ENCODE data around the gene HINT2.
A peak's percentile ranks its signal among the peaks of the same experiment; 100 is the strongest.

Gene HINT2

DNA sequence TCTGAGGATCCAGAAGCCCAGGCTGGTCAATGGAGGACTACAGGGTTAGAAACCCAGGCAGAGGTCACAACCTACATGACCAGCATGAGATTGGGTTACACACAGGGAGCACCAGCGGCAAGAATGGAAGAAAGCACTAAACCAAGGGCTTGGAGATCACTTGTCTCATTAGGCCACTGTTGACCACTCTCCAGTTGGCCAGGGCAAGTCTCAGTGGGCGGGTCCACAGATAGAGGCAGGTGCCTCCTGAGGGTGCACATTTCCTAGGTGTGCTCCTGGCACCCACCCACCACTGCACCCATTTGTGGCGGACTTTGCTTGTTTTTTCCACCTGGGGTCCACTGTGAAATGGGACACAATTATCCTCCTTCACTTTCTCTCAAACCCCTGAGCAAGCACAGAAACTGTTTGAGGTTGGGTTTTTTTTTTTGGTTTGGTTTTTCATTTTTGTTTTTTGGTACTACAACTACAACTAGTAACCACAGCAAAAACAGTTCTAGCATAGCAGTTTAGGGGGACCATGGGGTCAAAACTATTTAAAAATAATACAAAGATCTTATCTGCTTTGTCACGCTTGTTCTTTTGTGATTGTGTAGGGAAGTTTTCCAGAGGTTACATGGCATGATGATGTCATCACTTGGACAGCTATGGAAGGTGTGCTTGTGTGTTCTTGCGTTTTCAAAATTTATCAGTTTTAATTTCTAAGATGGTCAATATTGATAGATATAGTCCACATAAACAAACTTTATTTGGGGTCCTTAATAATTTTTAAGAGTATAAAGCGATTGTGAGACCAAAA, 17.3 kb downstream of the HINT2 start:
- no peaks in the 10 kb centered on the region for H3K27me3 Mint-ChIP-seq
- peaks cover 13% of the 10 kb centered on the region for H3K4me1 Mint-ChIP-seq
- no peak overlapping the region for H3K4me3 Mint-ChIP-seq
- H3K27ac Mint-ChIP-seq (ENCODE audit: low read depth), result no peak overlapping the region
- DNase-seq (ENCODE audit: low spot score in 2 of 2), result no peak
- H3K9me3 Mint-ChIP-seq, result no peaks in the 10 kb centered on the region
- peaks cover 7% of the 10 kb centered on the region for H3K36me3 Mint-ChIP-seq (ENCODE audit: insufficient read depth)
- ATAC-seq (replicated peaks; ENCODE audit: extremely low read depth, poor library complexity, severe bottlenecking), result no peak

DNA sequence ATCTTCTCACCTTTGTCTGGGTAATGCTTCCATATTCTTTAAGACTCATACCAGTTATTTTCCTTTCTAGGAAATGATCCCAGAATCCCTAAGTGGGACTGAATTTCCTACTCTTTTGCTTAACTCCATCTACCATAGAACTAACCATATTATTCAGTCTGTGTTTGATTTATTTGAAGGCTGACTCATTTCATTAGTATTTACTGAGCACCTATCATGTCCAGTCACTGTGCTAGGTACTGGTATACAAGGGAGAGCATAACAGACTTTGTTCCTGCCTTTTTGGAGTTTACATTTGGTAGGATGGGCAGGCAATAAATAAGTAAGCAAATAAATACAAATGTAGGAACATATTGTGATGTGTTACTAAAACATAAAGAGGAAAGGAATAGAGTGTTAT, 19.1 kb downstream of the HINT2 start:
- Mint-ChIP-seq H3K4me1 (peaks cover 13% of the 10 kb centered on the region), H3K9me3 (no peaks in the 10 kb centered on the region), H3K27me3 (no peaks in the 10 kb centered on the region), H3K36me3 (ENCODE audit: insufficient read depth) (peaks cover 9% of the 10 kb centered on the region), H3K27ac (ENCODE audit: low read depth) (no peak overlapping the region), H3K4me3 (no peak overlapping the region)
- DNase-seq (ENCODE audit: low spot score in 2 of 2), result no peak
- no peak for ATAC-seq (replicated peaks; ENCODE audit: extremely low read depth, poor library complexity, severe bottlenecking)

DNA sequence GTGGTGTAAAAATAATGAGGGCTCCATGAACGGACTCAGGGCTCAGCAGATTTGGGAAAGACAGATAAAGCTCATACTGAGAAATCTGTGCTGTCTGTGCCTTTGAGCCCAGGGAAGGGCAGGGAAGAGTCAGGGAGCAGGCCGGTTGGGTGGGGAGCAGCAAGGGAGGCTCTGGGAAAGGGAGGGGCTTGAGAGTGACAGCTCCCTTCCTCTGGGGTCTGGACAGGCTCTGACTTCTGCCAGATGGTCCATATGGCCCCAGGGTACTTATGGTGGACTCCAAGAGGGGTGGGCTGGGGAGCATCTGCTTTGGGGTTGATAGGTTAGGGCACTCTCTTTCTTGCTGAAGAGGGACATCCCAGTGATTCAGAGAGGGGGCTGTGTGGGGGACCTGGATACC, 21.4 kb downstream of the HINT2 start:
- Mint-ChIP-seq H3K4me3 (no peak overlapping the region), H3K27ac (ENCODE audit: low read depth) (peak overlapping the region; percentile 2), H3K9me3 (no peaks in the 10 kb centered on the region), H3K36me3 (ENCODE audit: insufficient read depth) (peaks cover 7% of the 10 kb centered on the region), H3K27me3 (no peaks in the 10 kb centered on the region), H3K4me1 (peaks cover 13% of the 10 kb centered on the region)
- ATAC-seq (replicated peaks; ENCODE audit: extremely low read depth, poor library complexity, severe bottlenecking), result no peak
- no peak for DNase-seq (ENCODE audit: low spot score in 2 of 2)

DNA sequence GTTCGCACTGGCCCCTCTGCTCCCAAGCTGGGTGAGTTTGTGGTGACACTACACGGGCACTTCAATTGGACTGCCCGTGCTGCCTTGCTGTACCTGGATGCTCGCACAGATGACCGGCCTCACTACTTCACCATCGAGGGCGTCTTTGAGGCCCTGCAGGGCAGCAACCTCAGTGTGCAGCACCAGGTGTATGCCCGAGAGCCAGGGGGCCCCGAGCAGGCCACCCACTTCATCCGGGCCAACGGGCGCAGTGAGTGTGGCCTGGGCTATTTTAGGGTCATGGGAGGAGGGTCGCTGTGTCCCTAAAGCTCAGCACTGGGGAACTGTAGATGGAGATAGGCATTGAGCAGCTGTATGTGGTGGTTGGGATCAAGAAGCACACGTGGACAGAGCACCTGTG, 22.0 kb downstream of the HINT2 start:
- DNase-seq (ENCODE audit: low spot score in 2 of 2) (no peak), ATAC-seq (replicated peaks; ENCODE audit: extremely low read depth, poor library complexity, severe bottlenecking) (no peak)
- Mint-ChIP-seq H3K36me3 (ENCODE audit: insufficient read depth) (peaks cover 7% of the 10 kb centered on the region), H3K27me3 (no peaks in the 10 kb centered on the region), H3K4me1 (peaks cover 13% of the 10 kb centered on the region), H3K4me3 (no peak overlapping the region), H3K9me3 (no peaks in the 10 kb centered on the region), H3K27ac (ENCODE audit: low read depth) (no peak overlapping the region)

DNA sequence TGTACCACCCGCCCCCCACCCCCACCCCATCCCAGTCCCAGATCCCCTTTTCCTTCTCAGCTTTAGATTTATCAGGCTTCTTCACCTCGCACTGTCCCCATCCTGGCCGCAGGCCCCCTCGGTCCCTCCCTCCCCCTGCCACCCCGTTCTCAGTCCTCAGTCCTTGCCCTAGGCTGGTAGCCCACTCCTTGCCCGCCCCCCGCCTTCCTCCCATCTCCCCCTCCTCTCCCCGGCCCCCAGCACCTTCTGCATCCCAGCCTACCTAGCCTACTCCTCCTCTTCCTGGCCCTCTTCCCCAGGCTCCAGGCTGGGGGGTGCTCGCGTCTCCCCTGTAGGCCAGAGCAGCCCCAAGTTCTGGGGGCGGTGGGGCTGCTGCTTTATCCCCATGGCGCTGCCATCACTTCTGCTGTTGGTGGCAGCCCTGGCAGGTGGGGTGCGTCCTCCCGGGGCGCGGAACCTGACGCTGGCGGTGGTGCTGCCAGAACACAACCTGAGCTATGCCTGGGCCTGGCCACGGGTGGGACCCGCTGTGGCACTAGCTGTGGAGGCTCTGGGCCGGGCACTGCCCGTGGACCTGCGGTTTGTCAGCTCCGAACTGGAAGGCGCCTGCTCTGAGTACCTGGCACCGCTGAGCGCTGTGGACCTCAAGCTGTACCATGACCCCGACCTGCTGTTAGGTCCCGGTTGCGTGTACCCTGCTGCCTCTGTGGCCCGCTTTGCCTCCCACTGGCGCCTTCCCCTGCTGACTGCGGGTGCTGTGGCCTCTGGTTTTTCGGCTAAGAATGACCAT, 22.6 kb downstream of the HINT2 start:
- H3K4me3 Mint-ChIP-seq, result no peak overlapping the region
- no peak for DNase-seq (ENCODE audit: low spot score in 2 of 2)
- H3K27ac Mint-ChIP-seq (ENCODE audit: low read depth), result no peak overlapping the region
- H3K9me3 Mint-ChIP-seq, result no peaks in the 10 kb centered on the region
- ATAC-seq (replicated peaks; ENCODE audit: extremely low read depth, poor library complexity, severe bottlenecking), result no peak
- peaks cover 10% of the 10 kb centered on the region for H3K36me3 Mint-ChIP-seq (ENCODE audit: insufficient read depth)
- peaks cover 13% of the 10 kb centered on the region for H3K4me1 Mint-ChIP-seq
- H3K27me3 Mint-ChIP-seq, result no peaks in the 10 kb centered on the region

DNA sequence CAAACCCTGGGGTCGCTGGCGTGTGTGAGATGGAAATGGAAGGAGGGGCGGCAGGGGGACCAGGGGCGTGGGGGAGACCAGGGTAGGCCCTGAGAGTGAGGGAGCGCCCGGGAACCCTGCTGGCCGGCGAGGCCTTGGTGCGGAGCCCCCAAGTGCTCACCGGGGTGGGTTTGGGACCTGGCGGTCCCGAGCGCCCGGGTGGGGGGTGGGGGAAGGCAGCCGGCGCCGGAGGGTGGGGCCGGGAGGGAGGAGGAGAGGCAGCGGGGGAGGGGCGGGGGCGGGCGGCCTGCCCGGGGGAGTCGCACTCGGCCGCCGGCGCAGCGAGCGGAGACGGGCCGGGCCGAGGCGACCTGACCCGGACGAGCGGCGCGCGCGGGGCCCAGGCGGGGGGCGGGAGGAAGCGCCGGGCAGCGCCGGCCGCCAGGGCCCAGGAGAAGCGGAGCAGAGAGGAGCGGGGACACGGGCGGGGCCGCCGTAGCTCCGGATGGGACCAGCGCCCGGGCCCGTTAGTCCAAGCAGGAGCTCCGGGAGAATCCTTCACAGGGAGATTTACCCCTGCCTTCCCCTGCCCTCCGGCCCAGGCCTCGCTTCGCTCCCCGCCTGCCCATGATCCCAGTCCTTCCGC, 23.4 kb downstream of the HINT2 start, which contains the start of gene NPR2:
NPR2 (plus strand) TSS at position 295 of the 625 bp plus-strand sequence. CDS start 818 bp downstream, outside the sequence.
- H3K27me3 Mint-ChIP-seq, result no peaks in the 10 kb centered on the region
- no peaks in the 10 kb centered on the region for H3K9me3 Mint-ChIP-seq
- H3K4me3 Mint-ChIP-seq, result no peak within 1 kb of the TSS
- H3K36me3 Mint-ChIP-seq (ENCODE audit: insufficient read depth), result peaks cover 14% of the 10 kb centered on the region
- H3K27ac Mint-ChIP-seq (ENCODE audit: low read depth), result peak within 1 kb of the TSS; percentile 61
- DNase-seq (ENCODE audit: low spot score in 2 of 2) (no peak), ATAC-seq (replicated peaks; ENCODE audit: extremely low read depth, poor library complexity, severe bottlenecking) (no peak)
- H3K4me1 Mint-ChIP-seq, result peaks cover 13% of the 10 kb centered on the region

DNA sequence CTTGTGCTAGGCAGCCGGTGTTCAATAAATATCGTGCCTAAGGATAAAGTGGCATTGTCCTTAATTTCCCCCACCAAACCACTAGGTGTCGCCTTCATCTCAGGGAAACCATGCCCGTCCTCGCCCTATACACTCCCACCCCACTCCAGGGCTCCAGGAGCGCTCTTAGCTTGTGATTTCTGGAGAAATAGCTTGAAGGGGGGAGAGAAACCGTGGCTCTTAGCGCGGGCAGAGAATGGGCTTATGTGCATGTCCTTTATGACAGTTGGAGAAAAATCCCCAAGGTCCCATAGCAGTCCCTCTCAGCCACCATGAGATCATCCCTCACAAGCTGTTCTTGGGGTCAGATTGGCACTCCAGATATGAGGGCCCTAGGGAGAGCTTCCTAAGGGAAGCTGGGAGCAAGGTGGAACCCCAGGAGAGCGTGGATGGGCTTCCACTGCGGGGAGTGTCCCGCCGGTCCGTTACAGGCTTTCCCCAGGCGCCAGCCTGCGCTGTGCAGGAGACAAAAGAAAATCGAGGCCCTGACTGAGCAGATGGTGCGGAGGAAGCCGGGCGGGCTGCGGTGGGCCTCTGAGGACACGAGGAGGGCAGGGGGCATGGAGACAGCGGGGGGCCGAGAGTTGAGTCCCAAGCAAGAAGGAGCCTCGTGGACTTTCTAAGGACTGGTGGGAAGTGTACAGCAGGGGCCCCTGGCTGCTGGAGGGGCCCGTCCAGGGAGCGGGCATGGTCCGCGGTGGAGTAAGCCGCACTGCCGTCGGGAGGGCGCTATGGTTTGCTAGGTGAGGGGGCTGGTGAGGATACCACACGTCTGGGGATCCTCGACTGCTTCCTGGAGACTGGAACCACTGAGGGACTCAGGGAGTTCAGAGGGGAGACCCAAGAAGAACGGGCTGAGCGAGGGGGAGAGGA, 24.2 kb downstream of the HINT2 start:
- Mint-ChIP-seq H3K4me1 (peaks cover 13% of the 10 kb centered on the region), H3K4me3 (no peak overlapping the region), H3K27ac (ENCODE audit: low read depth) (peak overlapping the region; percentile 61), H3K27me3 (no peaks in the 10 kb centered on the region), H3K36me3 (ENCODE audit: insufficient read depth) (peaks cover 15% of the 10 kb centered on the region), H3K9me3 (no peaks in the 10 kb centered on the region)
- peak; percentile 36 to 51 for DNase-seq (ENCODE audit: low spot score in 2 of 2)
- ATAC-seq (replicated peaks; ENCODE audit: extremely low read depth, poor library complexity, severe bottlenecking), result peak; percentile 80

DNA sequence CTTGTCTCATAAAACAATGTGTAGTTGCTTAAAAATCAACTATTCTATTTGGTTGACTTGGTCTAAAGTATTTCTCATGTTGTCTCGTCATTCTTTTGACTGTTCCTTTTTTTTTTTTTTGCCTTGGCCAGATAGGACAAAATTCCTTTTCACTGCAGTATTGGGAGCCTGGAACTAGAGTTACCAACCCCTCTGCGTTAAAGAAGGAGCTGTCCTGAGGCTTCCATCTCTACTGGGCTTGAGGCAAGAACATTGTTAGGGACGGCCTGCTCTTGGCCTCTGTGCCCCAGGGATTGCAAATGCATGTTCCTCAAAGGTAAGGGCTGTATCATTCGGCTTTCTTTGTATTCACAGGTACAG, 24.8 kb downstream of the HINT2 start:
- DNase-seq (ENCODE audit: low spot score in 2 of 2) (no peak), ATAC-seq (replicated peaks; ENCODE audit: extremely low read depth, poor library complexity, severe bottlenecking) (no peak)
- Mint-ChIP-seq H3K27me3 (no peaks in the 10 kb centered on the region), H3K36me3 (ENCODE audit: insufficient read depth) (peaks cover 13% of the 10 kb centered on the region), H3K27ac (ENCODE audit: low read depth) (peak overlapping the region; percentile 61), H3K9me3 (no peaks in the 10 kb centered on the region), H3K4me3 (no peak overlapping the region), H3K4me1 (peaks cover 13% of the 10 kb centered on the region)

DNA sequence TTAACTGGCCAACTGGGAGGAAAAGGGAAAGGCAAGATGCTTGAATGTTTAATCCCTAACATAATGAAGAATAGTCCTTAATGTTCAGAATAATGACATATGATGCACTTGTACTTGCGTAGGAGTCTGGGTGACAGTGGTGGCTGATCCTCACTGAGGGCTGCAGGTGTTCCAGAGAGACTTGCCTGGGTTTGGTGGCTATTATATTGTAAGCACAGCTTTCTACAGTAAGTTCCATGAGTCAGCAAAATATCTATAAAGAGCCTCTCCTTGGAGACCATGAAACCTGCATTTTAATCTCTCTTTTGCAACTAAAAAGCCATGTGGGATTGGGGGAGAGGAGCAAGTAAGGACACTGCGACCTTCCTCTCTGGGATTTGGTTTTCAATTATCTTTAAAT, 25.3 kb downstream of the HINT2 start:
- peaks cover 13% of the 10 kb centered on the region for H3K36me3 Mint-ChIP-seq (ENCODE audit: insufficient read depth)
- ATAC-seq (replicated peaks; ENCODE audit: extremely low read depth, poor library complexity, severe bottlenecking) (no peak), DNase-seq (ENCODE audit: low spot score in 2 of 2) (no peak)
- H3K9me3 Mint-ChIP-seq, result no peaks in the 10 kb centered on the region
- no peak overlapping the region for H3K27ac Mint-ChIP-seq (ENCODE audit: low read depth)
- peaks cover 12% of the 10 kb centered on the region for H3K4me1 Mint-ChIP-seq
- no peak overlapping the region for H3K4me3 Mint-ChIP-seq
- H3K27me3 Mint-ChIP-seq, result no peaks in the 10 kb centered on the region

DNA sequence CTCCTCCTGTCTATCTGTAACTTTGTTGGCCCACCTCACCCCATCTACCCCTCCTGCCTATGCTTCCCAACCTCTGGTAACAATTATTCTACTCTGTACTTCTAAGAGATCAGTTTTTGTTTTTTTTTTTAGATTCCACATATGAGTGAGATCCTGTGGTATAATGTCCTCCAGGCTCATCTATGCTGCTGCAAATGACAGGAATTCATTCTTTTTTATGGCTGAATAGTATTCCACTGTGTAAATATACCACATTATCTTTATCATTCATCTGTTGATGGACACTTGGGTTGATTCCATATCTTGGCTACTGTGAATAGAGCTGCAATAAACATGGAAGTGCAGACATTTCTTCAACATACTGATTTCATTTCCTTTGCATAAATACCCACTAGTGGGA, 31.4 kb downstream of the HINT2 start:
- no peak overlapping the region for H3K4me3 Mint-ChIP-seq
- DNase-seq (ENCODE audit: low spot score in 2 of 2) (no peak), ATAC-seq (replicated peaks; ENCODE audit: extremely low read depth, poor library complexity, severe bottlenecking) (no peak)
- no peak overlapping the region for H3K27ac Mint-ChIP-seq (ENCODE audit: low read depth)
- H3K27me3 Mint-ChIP-seq, result no peaks in the 10 kb centered on the region
- no peaks in the 10 kb centered on the region for H3K9me3 Mint-ChIP-seq
- H3K4me1 Mint-ChIP-seq, result peaks cover 5% of the 10 kb centered on the region
- peaks cover 14% of the 10 kb centered on the region for H3K36me3 Mint-ChIP-seq (ENCODE audit: insufficient read depth)

DNA sequence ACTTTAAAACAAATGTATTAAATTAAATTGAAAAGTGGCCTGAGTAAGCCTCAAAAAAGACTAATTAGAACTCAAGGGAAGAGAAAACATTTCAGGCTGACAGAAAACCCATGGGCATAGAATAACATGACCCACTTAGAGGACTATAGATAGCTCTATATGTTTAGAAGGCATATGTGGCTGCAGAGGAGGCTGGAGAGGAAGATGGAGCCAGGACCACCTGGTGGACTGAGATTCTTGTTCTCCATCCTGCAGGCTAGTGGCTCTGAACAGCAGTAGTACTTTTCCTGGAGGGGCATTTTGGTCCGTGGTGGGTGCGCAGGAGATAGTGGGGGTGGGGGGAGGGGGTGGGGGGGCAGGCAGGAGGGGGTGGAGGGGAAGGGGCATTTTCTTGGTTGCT, 33.8 kb downstream of the HINT2 start:
- no peak for DNase-seq (ENCODE audit: low spot score in 2 of 2)
- H3K9me3 Mint-ChIP-seq, result no peaks in the 10 kb centered on the region
- ATAC-seq (replicated peaks; ENCODE audit: extremely low read depth, poor library complexity, severe bottlenecking), result no peak
- H3K36me3 Mint-ChIP-seq (ENCODE audit: insufficient read depth), result peaks cover 9% of the 10 kb centered on the region
- no peak overlapping the region for H3K4me3 Mint-ChIP-seq
- H3K4me1 Mint-ChIP-seq, result peaks cover 5% of the 10 kb centered on the region
- H3K27ac Mint-ChIP-seq (ENCODE audit: low read depth), result no peak overlapping the region
- no peaks in the 10 kb centered on the region for H3K27me3 Mint-ChIP-seq

DNA sequence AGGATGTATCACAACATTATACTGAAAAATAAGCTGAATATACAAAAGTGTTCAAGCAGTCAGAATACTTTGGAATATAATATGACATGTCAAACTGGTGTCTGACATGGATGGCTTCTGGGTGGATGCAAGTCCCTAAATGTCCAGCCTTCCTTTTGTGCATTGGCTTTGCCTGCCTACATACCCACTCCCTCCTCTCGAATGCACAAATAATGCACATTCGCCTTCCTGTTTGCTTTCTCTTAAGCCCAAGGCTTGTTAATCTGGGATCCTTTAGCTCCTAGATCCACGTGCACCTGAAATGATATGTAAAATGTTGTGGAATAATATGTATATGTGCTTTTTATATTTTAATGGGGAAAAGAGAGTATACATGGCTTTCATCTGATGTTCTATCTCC, 36.3 kb downstream of the HINT2 start:
- Mint-ChIP-seq H3K4me3 (no peak overlapping the region), H3K9me3 (no peaks in the 10 kb centered on the region), H3K27me3 (no peaks in the 10 kb centered on the region), H3K4me1 (peaks cover 12% of the 10 kb centered on the region), H3K27ac (ENCODE audit: low read depth) (peak overlapping the region; percentile 23), H3K36me3 (ENCODE audit: insufficient read depth) (peaks cover 3% of the 10 kb centered on the region)
- ATAC-seq (replicated peaks; ENCODE audit: extremely low read depth, poor library complexity, severe bottlenecking) (no peak), DNase-seq (ENCODE audit: low spot score in 2 of 2) (no peak)
